Stimulated activated CD4-positive, alpha-beta T cell treated with anti-CD3 and anti-CD28 coated beads, Interleukin-12 subunit alpha, Interleukin-12 subunit beta, amount 100 ng/mL, for 24 hours (primary cell): ENCODE measurements around the gene DNMBP.
"Not testable (repeated sequence)": the region's sequence is repeated elsewhere in the genome, so short reads cannot be mapped to it uniquely, and the experiment has no call there.

Experiments
- DNase-seq, 2 experiments: peaks; one replicate each; pipeline ENCODE4 v3.0.0-alpha.2; 2020; ENCODE audit warnings: low read depth in 2 of 2

Gene DNMBP

DNA sequence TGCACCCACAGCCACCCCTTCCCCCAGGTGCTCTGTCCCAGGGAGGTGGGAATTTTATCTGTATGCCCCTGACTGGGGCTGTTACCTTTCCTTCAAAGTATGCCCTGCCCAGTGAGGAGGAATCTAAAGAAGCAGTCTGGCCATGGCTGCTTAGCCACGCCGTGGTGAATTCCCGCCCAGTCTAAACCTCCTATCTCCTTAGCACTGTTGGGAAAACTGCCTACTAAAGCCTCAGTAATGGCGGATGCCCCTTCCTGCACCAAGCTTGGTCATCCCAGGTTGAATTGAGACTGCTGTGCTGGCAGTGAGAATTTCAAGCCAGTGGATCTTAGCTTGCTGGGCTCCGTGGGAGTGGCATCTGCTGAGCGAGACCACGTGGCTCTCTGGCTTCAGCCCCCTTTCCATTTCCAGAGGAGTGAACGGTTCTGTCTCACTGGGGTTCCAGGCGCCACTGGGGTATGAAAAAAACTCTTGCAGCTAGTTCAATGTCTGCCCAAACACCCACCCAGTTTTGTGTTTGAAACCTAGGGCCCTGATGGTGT lies 140.1 kb downstream of the DNMBP start:
- DNase-seq: no peak

DNA sequence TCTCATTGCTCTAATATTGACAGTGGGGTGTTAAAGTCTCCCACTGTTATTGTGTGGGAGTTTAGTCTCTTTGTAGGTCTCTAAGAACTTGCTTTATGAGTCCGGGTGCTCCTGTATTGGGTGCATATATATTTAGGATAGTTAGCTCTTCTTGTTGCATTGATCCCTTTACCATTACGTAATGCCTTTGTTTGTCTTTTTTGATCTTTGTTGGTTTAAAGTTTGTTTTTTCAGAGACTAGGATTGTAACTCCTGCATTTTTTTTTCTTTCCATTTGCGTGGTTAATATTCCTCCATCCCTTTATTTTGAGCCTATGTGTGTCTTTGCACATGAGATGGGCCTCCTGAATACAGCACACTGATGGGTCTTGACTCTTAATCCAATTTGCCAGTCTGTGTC lies 142.5 kb downstream of the DNMBP start:
- DNase-seq: not testable (repeated sequence)

DNA sequence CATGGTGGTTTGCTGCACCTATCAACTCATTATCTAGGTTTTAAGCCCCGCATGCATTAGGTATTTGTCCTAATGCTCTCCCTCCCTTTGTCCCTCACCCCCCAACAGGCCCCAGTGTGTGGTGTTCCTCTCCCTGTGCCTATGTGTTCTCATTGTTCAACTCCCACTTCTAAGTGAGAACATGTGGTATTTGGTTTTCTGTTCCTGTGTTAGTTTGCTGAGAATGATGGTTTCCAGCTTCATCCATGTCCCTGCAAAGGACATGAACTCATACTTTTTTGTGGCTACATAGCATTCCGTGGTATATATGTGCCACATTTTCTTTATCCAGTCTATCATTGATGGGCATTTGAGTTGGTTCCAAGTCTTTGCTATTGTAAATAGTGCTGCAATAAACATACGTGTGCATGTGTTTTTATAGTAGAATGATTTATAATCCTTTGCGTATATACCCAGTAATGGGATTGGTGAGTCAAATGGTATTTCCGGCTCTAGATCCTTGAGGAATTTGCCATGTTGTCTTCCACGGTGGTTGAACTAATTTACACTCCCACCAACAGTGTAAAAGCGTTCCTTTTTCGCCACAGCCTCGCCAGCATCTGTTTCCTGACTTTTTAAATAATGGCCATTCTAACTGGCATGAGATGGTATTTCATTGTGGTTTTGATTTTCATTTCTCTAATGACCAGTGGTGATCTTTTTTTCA lies 146.1 kb downstream of the DNMBP start:
- DNase-seq: not testable (repeated sequence)

DNA sequence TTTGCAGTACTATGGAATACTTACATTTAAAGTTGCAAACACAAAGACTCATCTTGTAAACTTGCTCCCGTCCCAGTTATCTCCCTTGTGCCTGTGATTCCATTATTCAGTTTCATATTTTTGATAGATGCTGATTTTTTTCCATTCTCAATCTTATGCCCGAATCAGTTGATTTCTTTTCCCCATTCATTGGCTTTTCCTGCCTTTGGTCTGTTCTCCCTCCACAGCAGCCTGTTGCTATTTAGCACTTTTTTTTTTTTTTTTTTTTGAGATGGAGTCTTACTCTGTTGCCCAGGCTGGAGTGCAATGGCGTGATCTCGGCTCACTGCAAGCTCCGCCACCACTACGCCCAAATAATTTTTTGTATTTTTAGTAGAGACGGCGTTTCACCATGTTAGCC lies 149.3 kb downstream of the DNMBP start:
- no peak for DNase-seq

DNA sequence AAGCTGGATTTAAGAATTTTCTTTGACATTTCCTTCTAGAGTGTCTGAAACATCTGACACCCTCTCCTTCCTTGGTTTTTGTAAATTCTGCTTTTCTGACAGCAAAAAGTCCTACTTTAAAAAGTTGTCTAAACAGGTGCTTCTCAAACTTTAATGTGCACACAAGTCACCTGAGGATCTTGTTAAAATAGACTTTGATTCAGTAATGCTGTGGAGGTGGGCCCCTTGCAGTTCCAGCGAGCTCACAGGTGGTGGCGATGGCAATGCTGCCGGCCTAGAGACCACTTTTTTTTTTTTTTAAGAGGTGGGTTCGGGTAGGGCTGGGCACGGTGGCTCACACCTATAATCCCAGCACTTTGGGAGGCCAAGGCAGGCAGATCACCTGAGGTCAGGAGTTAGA lies 150.2 kb downstream of the DNMBP start:
- no peak for DNase-seq

DNA sequence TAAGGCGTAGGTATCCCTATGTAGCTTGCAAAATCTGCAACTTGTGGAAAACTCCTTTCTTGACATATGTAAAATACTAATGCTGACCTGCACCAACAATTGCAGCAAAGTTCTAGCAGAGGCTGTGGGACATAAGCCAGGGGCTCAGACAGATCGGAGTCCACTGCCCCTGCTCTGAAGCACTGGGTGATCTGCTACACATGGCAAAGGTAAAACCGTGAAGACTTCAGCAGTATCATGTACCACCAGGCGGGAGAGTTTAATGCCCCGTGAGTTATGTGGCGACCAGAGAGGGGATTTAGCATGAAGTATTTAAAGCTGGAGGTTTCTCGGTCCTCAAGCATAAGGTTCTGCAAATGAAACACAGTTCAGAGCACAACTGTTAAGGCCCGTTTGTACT lies 150.9 kb downstream of the DNMBP start:
- no peak for DNase-seq

DNA sequence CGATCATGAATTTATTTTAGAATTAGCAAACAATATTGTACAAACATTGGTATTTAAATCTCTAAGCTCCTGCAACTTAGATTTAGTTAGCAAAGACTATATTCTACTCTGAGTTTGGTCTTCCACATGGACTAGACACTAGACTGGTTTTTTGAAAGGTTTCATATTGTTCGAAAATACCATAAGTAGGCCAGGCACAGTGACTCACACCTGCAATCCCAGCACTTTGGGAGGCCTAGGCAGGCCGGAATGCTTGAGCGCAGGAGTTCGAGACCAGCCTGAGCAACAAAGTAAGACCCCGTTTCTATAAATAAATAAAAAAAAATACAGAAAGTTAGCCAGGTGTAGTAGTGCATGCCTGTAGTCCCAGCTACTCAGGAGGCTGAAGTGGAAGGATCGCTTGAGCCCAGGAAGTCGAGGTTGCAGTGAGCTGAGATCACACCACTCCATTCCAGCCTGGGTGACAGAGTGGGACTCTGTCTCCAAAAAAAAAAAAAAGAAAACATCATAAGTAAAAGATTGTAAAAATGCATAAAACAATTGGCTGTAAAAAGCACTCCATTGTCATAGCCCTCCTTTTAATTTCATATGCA lies 154.2 kb downstream of the DNMBP start:
- no peak for DNase-seq

DNA sequence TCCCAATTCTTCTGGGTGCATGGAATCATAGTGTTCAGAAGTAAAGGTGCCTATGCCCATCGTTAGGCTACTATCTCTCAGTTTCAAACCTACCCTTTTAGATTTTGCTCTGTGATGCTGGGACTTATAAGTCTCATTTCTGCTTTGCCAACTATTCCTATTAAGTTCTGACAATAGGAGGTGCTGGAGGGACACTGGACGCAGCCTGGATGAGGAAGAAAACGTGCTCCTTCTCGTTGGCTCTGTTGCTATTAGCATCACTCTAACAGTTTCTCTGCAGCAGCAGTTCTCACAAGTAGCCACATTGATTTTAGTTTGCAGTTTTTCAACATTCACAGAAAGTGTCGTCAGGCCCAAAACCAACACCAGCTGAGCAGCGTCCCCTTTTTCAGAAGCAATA lies 154.9 kb downstream of the DNMBP start:
- no peak for DNase-seq

DNA sequence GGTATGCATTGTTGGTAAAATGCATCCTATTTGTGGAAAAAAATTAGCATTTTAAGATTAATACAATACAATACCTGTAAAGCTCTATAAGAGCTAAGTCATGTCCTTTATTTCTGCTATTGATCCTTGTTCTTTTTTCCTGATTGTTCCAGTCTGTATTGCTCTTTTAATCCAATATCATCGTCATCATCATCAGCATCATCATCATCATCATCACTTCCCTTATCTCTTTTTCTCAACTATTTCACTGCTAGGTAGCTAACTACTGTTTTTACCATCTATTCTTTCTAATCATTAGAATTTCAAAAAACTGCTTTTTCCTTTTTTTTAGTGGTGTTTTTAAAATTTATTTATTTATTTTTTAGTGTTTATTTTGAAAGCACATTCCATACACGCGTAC lies 156.1 kb downstream of the DNMBP start:
- no peak for DNase-seq

DNA sequence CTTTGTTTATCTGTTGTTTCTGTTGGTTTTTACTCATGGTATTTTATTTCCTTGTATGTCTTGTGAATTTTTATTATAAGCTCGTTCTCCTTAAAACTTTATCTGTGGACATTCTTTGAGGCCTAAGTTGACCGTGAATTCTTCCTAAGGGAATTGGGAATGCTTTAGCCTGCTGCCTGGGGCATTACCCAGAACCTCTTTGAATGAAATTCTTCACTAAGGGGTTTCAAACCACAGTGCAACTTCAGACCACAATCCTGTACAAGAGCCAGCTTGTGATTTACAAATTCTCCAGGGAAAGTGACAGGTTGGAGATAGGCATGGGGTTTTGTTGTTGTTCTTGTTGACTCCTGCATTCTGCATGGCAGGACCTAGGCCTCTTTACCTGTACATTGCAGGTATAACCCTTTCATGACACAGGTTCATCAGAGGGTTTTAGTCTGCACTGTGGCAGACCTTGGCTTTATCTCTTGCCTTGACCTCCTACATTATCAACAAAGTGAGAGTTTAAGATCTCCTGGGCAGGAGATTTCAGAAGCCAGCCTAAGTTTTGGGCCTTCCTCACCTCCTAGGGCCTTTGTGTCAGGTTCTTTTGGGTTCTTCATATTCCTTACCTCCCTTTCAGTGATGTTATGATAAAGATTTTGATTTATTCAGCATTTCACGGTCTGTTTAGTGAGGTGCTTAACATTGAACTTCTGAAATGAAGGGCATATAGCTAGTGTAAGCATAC lies 157.1 kb downstream of the DNMBP start:
- DNase-seq: no peak

DNA sequence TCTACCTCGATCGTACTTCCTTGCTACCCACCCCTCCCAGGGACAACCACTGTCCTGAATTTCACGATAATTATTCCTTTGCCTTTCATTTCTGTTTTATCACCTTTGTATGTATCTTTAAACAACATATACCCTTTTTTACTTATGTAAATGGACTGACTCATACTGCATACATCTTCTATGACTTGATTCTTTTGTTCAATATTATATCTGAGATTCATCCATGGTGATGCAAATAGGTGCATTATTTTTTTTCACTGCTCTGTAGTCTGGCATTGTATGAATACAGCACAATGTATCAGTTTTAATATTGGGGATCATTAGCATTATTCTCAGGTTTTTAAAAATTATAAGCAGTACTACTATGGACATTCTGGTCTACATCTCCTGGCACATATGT lies 157.9 kb downstream of the DNMBP start:
- DNase-seq: no peak

DNA sequence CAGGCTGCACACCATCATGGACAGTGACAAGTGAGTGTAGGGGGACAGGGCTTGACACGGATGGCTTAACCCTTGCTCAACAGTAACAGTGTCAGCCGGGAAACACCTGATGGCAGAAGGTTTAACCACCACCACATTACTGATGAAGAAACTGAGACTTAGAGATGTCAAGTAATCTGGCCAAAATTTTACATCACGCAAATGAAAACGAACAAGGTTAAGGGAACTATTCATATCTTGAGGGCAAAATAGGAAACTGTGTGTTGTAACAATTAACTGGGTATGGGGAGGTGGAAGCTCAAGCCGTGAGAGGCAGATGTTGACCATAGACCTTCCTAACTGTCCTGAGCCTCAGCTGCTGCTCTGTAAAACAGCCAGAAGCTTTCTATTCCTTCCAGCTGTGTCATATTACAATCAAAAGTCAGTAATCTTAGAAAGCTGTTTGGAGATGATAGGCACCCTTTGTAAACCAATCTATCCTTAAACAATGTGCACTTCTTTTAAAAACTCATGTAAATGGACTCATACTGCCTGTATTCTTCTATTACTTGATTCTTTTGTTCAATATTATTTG lies 158.9 kb downstream of the DNMBP start:
- DNase-seq: no peak

DNA sequence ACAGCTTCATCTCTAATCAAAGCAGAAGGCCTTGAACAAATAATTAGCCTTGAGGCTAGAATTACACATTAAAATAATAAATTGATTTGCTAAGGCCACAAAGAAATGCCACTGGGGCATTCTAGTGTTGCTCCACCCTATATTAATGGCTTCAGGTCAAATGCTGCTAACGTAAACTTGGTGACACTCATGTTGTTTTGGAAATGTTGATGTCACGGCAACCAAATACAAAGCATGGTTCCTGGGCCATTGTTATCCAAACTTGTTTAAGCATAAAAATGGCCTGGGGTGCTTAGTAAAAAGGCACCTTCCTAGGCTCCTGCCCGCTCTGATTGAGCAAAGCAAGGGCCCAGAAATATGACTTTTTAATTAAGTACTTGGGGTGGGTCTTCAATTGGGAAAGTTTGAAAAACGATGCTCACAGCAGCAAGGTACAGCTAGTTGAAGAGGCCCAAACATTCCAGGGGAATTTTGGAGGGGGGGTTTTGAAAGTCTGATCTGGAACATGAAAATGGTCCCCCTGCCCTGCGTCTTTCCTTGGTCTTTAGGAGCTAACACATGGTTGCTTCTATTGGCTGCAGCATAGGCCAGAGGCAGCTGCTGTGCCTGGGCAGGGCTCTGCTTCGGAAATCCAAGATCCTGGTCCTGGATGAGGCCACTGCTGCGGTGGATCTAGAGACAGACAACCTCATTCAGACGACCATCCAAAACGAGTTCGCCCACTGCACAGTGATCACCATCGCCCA lies 159.6 kb downstream of the DNMBP start:
- no peak for DNase-seq

DNA sequence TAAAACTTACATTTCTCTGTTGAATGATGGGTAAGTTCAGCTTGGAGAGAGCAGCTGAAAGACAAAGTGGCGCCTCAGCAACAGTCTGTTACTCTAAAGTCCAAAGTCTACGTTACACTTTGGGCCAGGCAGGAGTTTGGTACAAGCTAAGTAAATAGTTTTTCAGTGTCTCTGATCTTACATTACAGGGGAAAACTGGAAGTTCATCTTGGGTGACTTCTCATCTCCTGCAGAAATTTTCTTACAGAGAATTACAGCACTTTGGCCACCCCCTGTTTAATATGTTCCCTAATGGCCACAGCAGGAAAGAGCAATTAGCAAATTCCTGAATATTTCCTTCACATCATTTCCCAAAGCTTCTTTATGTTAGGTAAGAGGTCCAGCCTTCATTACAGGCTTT lies 160.2 kb downstream of the DNMBP start:
- DNase-seq: no peak

DNA sequence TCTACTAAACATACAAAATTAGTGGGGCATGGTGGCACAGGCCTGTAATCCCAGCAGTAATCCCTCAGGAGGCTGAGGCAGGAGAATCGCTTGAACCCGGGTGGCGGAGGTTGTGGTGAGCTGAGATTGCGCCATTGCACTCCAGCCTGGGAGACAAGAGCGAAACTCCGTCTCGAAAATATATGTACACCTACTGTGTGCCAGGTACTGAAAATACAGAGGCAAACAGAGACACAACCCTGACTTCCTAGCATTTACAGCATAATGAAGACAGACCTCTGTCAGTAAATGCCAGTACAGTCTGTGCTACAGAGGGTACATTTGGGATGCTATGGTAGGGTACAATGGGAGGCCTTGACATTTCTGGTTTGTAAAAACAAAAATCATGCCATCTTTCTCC lies 160.7 kb downstream of the DNMBP start:
- no peak for DNase-seq

DNA sequence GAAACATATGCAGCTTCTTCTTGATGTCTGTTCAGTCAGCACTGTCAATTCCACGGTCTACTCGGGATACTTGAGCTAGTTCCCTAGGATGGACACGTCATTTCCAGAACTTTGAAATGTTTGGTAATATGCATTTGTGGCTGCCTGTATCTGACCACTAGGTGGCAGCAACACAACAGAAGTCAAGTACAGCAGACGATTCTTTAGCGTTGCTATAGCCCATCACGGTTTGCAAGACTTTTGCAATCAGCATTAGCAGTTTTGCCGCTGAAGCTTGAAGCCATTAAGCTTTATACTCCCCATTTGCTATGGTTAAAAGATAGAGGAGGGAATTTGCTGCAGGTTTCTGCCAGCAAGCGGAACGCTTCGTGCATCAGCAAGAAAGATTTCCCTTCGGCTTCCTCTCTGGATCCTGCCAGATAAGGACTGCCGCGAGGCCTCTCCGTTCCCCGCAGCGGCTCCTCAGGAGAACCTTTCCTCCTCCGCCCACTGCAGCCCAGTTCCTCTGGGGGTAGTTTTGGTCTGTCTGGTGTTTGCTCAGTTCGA lies 163.8 kb downstream of the DNMBP start:
- peak; percentile 23 to 57 for DNase-seq

DNA sequence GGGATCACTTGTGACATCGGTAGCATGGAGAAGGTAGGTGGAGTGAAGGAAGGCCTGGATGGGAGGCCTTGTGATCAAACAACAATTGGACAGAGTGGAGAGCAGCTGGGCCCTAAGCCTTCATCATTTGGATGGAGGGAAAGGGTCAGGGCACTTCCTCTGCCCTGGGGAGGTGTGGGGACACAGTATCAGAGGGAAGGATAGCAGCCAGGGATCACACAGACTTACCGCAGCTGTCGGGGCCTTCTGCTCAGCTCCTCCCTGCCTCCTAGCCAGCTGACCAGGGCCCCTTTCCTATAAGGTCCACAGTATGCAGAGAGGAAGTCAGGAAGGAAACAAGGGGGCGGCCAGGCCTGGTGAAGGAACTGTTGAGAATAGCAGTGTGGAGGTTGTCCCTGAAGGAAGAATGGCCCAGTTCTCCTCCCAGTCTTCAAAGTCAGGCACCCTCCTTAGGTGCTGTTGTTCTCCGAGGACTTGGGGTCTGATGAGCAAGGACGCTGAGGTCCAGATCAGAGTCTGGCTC lies 165.3 kb downstream of the DNMBP start:
- DNase-seq: no peak

DNA sequence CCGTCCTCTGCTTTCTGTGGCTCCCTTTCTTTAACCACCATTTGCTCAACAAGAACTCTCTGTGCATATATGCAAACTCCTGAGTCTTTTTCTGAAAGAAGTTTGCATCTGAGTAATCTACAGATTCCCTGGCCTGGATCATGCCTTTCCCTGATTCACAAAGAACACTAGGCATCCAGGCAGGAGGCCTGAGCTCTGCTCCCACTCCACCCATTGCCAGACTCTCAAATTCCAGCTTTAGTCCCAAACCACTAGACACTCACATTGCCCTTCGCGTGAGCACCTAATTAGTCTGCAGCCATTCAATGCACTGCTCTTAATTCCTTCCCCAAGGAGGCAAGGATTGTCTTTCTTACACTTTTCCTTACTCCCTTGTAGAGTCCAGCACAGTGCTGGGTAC lies 166.4 kb downstream of the DNMBP start:
- DNase-seq: no peak

DNA sequence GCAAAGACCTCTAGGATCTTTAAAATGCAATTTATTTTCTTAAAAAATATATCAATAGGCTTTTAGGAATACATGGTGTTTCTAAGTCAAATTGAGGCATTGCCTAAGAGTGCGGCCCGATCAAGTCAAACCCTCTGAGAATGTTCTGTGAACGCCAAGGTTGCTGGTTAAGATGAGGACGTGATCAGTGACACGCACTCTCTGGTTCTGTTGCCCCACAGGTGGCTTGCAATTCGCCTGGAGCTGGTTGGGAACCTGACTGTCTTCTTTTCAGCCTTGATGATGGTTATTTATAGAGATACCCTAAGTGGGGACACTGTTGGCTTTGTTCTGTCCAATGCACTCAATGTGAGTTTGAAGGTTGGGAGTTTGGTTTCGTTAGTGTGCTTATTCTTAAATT lies 168.0 kb downstream of the DNMBP start:
- no peak for DNase-seq

DNA sequence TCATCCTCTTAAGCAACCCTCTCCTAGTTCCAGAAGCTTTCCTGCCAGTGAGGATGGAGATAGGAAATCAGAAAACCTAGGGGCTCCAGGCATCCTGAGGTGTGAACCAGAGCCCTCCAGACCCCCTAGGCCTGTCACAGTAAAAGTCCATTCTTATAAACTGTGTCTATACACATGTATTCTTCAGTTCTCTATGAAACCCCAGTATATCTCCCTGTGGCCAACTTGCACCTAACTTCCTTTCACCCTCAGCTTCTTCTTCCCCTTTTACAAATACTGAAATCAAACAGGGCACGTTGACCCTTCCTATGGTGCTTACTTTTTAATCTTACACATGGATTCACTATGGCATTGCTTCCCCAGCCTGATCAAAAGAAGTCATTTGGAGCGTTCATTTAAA lies 168.9 kb downstream of the DNMBP start:
- DNase-seq: not testable (repeated sequence)

DNA sequence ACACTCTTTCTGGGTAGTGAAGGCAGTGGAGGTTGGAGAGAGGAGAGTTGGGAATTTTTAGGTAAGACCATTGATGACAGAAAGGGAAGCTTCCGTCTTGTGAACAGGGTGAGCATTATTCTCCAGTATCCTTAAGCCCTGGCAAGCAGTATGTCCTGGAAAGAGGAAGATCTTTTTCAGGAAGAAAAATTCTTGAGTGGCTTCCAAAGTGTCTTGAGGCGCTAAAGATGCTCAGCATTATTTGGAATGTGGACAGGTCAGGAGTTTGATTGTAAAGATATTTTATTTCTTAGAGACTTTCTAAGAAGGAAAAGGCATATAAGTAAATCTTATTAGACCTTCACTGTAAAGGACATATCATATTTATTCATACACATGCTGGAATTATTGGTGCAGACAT lies 173.0 kb downstream of the DNMBP start:
- no peak for DNase-seq
